ENCODE results near the gene CIB4.

CIB4 gene

DNA sequence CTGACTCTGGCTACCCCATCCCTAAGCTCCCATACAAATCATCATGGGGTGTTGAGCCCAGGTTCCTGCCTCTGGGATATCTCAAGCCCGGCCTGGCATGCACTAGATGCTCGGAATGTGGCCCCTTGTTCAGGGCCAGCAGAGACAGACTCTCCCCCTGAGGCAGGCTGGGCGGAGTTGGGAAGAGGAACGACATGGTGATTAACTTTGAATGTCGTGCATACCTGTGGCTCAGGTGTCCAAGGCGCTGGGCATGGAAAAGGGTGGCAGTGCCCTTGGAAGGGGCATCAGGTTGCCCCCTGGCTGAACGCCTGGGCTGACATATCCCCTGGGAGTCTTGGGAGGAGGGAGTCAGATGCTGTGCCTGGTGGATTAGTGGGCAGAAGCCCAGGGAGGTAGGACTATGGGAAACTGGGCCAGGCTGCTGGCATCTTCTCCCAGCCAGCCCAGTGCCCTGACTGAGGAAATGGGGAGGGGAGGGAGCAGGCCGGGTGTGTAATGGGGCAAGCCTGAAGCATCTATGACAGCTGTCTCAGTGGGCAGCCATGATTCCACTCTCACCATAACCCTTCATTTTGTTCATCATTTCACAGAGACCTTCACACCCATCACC is 105.4 kb downstream of the CIB4 start:
- TF ChIP-seq, protein P1, sequence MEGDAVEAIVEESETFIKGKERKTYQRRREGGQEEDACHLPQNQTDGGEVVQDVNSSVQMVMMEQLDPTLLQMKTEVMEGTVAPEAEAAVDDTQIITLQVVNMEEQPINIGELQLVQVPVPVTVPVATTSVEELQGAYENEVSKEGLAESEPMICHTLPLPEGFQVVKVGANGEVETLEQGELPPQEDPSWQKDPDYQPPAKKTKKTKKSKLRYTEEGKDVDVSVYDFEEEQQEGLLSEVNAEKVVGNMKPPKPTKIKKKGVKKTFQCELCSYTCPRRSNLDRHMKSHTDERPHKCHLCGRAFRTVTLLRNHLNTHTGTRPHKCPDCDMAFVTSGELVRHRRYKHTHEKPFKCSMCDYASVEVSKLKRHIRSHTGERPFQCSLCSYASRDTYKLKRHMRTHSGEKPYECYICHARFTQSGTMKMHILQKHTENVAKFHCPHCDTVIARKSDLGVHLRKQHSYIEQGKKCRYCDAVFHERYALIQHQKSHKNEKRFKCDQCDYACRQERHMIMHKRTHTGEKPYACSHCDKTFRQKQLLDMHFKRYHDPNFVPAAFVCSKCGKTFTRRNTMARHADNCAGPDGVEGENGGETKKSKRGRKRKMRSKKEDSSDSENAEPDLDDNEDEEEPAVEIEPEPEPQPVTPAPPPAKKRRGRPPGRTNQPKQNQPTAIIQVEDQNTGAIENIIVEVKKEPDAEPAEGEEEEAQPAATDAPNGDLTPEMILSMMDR (IDR thresholded peaks at IDR 0.05; ENCODE audit: low read depth, low read length): no peak
- Histone ChIP-seq H3K27me3 (ENCODE audit: insufficient read depth, low read depth, severe bottlenecking) (no peaks in the 10 kb centered on the region), H3K9me3 (ENCODE audit: severe bottlenecking) (no peaks in the 10 kb centered on the region), H3K36me3 (no peaks in the 10 kb centered on the region), H3K4me3 (ENCODE audit: low read depth, low read length) (no peak overlapping the region), H3K27ac (no peak overlapping the region)
- no peak for DNase-seq

DNA sequence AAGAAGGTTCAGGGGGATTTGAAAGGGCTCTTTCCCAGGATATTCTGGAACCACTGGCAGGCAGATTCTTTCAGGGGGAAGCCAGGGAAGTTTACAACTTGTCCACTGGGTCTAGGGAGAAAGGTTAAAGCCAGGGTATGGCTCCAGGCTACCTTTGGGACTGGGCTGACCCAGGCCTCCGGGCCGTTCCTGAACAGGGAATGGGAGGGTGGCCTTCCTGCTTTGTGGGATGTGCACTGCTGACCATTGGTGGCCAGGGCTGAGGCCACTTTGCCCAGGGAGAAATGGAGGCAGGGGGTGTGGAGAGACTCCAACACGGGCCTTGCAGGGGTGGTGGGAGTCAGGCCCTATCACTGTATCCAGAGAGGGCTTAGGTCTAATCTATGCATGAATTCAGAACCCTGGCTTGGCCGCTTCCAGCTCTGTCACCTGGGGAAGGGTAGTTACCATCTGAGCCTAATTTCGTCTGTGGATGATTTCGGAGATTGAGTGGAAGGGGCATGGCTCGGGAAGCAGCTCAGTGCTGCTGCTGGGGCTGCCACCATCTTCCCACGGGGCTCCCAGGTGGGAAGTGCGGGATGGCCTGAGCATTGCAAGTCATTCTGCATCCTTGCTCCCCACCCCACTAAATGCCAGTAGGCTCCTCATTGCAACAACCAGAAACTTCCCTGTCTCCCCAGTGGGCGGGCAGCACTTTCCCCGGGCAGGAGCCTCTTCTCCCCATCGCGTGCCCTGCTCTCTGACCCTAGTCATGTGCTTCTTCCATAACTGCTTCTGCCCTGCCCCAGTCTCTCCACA is 106.1 kb downstream of the CIB4 start:
- Histone ChIP-seq H3K36me3 (no peaks in the 10 kb centered on the region), H3K27me3 (ENCODE audit: insufficient read depth, low read depth, severe bottlenecking) (no peaks in the 10 kb centered on the region), H3K4me3 (ENCODE audit: low read depth, low read length) (no peak overlapping the region), H3K27ac (no peak overlapping the region), H3K9me3 (ENCODE audit: severe bottlenecking) (no peaks in the 10 kb centered on the region)
- DNase-seq: no peak
- TF ChIP-seq, protein P1 (IDR thresholded peaks at IDR 0.05; ENCODE audit: low read depth, low read length): no peak

DNA sequence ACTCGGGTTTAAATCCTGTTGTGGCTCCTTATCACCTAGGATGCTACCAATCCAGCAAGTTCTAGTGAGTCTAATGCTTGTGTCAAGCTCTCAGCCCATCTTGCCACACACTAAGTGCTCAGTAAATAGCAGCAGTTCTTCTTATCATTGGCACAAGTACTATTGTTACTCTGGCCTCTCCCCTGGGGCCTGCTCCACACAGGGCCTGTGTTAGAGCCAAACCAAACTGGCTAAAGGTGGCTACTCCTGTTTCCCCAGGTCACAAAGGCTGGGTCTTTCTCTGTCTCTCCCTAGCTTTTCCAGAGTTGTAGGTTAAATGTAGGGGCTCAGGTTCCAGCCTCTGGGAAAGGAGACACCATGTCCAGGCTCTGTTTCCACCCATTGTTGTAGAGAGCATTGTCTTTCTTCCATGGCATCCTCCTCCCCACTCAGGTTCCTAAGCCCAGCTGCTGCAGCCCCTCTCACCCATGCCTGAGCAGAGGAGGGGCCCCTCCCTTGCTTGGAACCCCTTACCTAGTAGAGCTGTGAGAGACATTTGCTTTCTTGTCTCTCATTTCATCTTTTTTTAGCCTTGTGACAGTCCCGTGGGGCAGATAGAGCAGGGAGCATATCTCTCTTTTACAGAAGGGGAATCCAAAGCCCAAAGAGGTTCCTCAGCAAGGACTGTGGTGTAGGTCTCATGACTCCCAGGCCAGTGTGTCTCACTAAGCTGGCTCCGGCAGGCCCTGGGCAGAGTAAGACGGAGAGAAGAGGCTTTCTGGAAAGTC is 106.9 kb downstream of the CIB4 start:
- Histone ChIP-seq H3K27ac (no peak overlapping the region), H3K27me3 (ENCODE audit: insufficient read depth, low read depth, severe bottlenecking) (no peaks in the 10 kb centered on the region), H3K9me3 (ENCODE audit: severe bottlenecking) (no peaks in the 10 kb centered on the region), H3K4me3 (ENCODE audit: low read depth, low read length) (no peak overlapping the region), H3K36me3 (no peaks in the 10 kb centered on the region)
- TF ChIP-seq, protein P1 (IDR thresholded peaks at IDR 0.05; ENCODE audit: low read depth, low read length): no peak
- no peak for DNase-seq

DNA sequence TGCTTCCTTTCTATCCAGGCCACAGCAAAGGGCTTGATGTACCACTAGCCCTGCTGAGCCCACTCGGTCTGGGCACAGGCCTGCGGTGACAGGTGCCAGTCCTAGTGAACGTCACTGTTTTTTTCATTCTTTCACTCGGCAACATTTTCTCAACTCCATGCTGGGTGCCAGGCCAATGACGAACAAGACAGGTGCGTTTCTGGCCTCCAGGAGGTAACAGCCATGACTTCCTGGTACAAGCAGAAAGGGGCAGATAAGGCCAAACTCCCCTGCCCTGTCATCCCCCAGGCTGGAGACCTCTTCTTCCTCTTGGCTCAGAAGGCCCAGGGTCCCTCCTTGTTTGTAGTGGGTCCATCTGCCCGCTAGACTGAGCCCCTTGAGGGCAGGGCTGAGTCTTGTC is 107.5 kb downstream of the CIB4 start:
- Histone ChIP-seq H3K27ac (no peak overlapping the region), H3K4me3 (ENCODE audit: low read depth, low read length) (no peak overlapping the region), H3K9me3 (ENCODE audit: severe bottlenecking) (no peaks in the 10 kb centered on the region), H3K27me3 (ENCODE audit: insufficient read depth, low read depth, severe bottlenecking) (no peaks in the 10 kb centered on the region), H3K36me3 (no peaks in the 10 kb centered on the region)
- no peak for DNase-seq
- TF ChIP-seq, protein P1 (IDR thresholded peaks at IDR 0.05; ENCODE audit: low read depth, low read length): no peak

DNA sequence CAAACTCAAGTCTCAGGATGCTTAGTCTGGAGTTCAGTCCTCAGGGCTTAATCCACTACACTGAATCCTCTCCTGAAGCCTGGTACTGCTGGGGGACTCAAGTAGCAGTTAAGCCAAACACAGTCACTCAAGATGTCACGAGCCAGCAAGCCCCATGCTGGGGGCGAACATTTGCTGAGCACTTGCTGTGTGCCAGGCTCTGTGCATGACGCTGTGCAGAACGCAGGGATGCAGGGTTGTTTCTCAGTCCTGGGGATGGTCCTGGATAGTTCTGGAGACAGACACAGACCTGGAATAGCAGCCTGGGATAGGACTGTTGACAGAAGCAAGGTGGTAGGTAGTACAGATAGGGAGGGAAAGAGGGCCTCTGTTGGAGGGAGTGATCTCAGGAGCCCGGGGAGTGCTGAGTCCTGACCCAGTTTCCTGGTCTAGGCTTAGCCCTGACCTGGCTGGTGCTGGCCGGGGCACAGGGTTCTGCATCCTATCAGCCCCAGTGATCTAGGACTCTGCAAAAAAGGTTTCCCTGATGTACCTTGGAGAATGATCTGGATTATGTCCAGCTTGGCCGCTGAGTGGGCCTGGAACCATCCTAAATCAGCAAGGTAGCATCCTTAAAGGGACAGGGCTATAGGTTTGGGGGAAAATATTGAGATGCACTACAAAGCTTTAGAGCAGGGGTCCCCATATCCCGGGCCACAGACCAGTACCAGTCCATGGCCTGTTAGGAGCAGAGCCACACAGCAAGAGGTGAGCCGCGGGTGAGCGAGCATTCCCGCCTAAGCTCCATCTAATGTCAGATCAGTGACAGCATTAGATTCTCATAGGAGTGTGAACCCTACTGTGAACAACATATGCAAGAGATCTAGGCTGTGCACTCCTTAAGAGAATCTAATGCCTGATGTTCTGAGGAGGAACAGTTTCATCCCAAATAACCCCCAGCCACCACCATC is 108.6 kb downstream of the CIB4 start:
- H3K36me3 ChIP-seq: no peaks in the 10 kb centered on the region
- DNase-seq: no peak
- TF ChIP-seq, protein P1 (IDR thresholded peaks at IDR 0.05; ENCODE audit: low read depth, low read length): no peak
- no peak overlapping the region for H3K4me3 ChIP-seq (ENCODE audit: low read depth, low read length)
- H3K9me3 ChIP-seq (ENCODE audit: severe bottlenecking): no peaks in the 10 kb centered on the region
- H3K27ac ChIP-seq: no peak overlapping the region
- H3K27me3 ChIP-seq (ENCODE audit: insufficient read depth, low read depth, severe bottlenecking): no peaks in the 10 kb centered on the region

All from WERI-Rb-1 (cell line).